Activated T-helper 9 cell treated with anti-CD3 and anti-CD28 coated beads, Interleukin-2, amount 50 U/mL, for 16 hours (primary cell): ENCODE measurements around the gene TRABD2A.

Experiments used
- DNase-seq: peaks from one replicate; pipeline ENCODE4 v3.0.0-alpha.2; 2020; ENCODE audit warnings: low read depth

The TRABD2A gene

GRCh38 chr2:84816426-84817026 lies 64.4 kb downstream of the TRABD2A start:
- DNase-seq: no peak

DNA sequence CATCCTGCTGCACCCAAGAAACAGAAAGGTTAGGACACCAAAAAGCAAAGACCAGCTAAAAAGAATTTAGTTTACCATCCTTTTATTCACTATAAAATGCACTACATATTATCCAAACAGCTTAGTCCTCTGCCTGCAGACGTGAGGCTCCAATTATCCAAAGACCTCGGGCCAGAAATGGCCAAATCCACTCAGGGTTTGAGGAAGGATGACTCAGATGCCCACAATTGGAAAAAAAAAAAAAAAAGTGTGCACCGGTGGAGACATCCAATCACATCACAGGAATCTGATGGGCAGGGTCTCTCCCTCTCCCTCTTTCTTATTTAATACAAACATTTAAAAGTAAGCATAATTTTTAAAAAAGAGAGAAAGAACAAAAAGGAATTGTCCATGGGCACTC lies 65.7 kb downstream of the TRABD2A start:
- DNase-seq: no peak

- no peak for DNase-seq
Observed at GRCh38 chr2:84811839-84812431, 68.9 kb downstream of the TRABD2A start.

GRCh38 chr2:84808279-84808678 lies 72.6 kb downstream of the TRABD2A start:
- DNase-seq: no peak

DNA sequence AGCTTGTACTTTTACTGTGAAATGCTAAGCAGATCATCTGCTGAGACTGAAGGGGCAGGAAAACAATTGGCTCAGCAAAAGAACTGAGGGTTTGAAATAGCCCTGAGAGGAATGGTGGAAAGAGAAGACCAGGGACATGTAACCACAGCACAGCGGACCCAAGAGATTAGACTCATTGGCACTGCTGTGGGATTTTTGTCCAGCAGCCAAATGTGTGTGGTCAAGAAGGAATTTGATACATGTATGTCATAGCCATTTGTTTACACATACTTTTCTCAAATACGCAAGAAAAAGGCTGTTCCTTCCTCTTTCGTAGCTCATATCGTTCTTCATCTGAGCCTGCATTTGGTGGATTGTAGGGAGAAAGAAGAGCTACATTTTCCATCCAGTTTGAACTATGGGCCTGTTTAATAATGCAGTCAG lies 73.8 kb downstream of the TRABD2A start:
- DNase-seq: no peak

GRCh38 chr2:84805250-84805958 lies 75.5 kb downstream of the TRABD2A start:
- DNase-seq: no peak

GRCh38 chr2:84801811-84802210 lies 79.1 kb downstream of the TRABD2A start:
- DNase-seq: no peak

- DNase-seq: no peak
Observed at GRCh38 chr2:84800194-84800805, 80.6 kb downstream of the TRABD2A start.

DNA sequence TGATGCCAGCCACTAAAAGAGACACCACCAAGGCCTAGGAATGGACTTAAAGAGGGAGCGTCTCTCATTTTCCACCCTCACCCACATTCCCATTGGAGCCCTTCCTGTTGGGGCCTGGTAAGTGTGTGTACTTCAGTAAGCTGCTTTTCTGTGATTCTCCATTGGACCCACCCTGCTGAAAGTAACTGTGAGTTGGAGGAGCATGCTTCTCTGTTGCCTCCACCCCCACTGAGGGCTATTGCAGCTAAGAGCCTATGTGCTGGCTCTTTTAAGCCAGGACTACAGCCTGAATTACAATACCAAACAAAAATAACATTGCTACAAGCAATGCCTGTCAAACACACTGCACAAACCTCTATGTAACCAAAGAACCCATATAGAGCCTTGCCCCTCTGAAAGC lies 81.1 kb downstream of the TRABD2A start:
- DNase-seq: no peak

GRCh38 chr2:84797271-84797670 lies 83.6 kb downstream of the TRABD2A start:
- no peak for DNase-seq

- DNase-seq: no peak
Observed at GRCh38 chr2:84796798-84797197, 84.1 kb downstream of the TRABD2A start.

- no peak for DNase-seq
Observed at GRCh38 chr2:84793641-84794040, 87.2 kb downstream of the TRABD2A start.

GRCh38 chr2:84792856-84793522 lies 87.9 kb downstream of the TRABD2A start:
- DNase-seq: no peak

- DNase-seq: no peak
Observed at GRCh38 chr2:84788498-84788897, 92.4 kb downstream of the TRABD2A start.

DNA sequence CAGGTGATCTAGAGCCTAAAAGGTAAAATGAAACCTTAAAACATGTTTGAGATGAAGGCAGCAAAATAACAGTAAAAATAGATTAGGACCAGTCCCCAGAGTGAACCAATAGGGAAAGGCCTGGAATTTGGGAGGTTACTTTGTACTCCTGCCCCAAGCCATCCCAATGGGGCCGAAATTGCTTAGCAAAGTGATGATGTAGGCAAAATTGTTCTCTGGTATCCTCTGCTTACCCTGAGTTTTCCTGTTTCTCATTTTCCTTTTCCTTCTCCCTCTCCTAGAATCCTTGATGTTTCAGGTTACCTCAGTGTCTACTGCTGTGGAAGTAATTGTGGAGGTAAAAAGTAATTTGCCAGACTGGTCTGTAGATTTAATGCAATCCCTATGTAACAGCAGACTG lies 92.9 kb downstream of the TRABD2A start:
- DNase-seq: no peak

DNA sequence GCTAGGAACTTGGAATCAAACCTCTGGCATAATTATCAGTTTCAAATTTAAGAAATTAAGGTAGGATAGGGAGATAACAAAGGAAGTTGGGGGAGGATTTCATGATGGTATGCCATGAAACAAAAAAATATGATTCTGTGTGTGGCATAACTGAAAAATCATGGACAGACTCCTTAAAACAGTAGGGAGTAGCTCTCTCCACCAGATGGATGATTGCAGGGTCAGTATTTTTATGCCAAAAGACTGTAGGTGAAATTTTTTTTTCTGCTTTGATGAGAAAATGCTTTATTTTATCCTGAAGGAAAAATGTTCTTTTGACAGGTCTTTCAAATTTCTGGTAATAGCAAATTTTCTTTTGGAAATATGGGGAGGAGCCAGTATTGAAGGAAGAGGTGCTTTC lies 94.3 kb downstream of the TRABD2A start:
- no peak for DNase-seq

DNA sequence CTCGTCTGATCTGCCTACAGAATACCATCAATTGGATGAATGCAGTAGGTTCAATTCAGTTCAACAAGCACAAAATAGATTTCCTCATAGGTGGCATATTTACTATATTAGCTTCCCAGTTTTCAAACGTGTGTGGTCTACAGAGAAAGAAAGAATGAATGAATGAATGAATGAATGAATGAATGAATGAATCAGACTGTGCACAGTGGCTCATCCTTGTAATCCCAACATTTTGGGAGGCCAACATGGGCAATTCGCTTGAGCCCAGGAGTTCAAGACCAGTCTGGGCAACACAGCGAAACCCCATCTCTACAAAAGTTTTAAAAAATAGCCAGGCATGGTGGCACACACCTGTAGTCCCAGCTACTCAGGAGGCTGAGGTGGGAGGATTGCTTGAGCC lies 94.9 kb downstream of the TRABD2A start:
- DNase-seq: no peak

- DNase-seq: no peak
Observed at GRCh38 chr2:84782717-84783442, 98.0 kb downstream of the TRABD2A start.

- peak; percentile 46 for DNase-seq
Observed at GRCh38 chr2:84781942-84782716, 98.8 kb downstream of the TRABD2A start.

GRCh38 chr2:84779781-84780180 lies 101.1 kb downstream of the TRABD2A start:
- DNase-seq: no peak
